Measurements from ENCODE around the gene UGT3A2. TPM values are rescaled to one million over a fixed set of nuclear protein-coding genes. Genes with fewer than 3 reads are reported as not detected.

UGT3A2 gene
- total RNA-seq, 2 donors from 2014 or later: not detected

- Histone ChIP-seq H3K27ac (no peak overlapping the region), H3K9me3 (no peaks in the 10 kb centered on the region), H3K4me1 (no peaks in the 10 kb centered on the region), H3K27me3 (no peaks in the 10 kb centered on the region), H3K4me3 (no peak overlapping the region), H3K9ac (ENCODE audit: low read depth in 2 of 2, low read length in 2 of 2) (no peak overlapping the region), H3K36me3 (no peaks in the 10 kb centered on the region)
- TF ChIP-seq CTCF (IDR thresholded peaks at IDR 0.05): no peak
- intact Hi-C loops (cut with DNase I): no loop called here
- no peak for DNase-seq
Observed at GRCh38 chr5:36049949-36050348, 16.7 kb downstream of the UGT3A2 start.

- Histone ChIP-seq H3K9me3 (no peaks in the 10 kb centered on the region), H3K9ac (ENCODE audit: low read depth in 2 of 2, low read length in 2 of 2) (no peak overlapping the region), H3K27ac (no peak overlapping the region), H3K4me1 (no peaks in the 10 kb centered on the region), H3K27me3 (no peaks in the 10 kb centered on the region), H3K4me3 (no peak overlapping the region), H3K36me3 (no peaks in the 10 kb centered on the region)
- intact Hi-C loops (cut with DNase I): no loop called here
- no peak for TF ChIP-seq CTCF (IDR thresholded peaks at IDR 0.05)
- DNase-seq: no peak
Observed at GRCh38 chr5:36047384-36048160, 19.1 kb downstream of the UGT3A2 start.

- Histone ChIP-seq H3K9ac (ENCODE audit: low read depth in 2 of 2, low read length in 2 of 2) (no peak overlapping the region), H3K27ac (no peak overlapping the region), H3K4me3 (no peak overlapping the region), H3K9me3 (no peaks in the 10 kb centered on the region), H3K4me1 (no peaks in the 10 kb centered on the region), H3K27me3 (no peaks in the 10 kb centered on the region), H3K36me3 (no peaks in the 10 kb centered on the region)
- intact Hi-C loops (cut with DNase I): no loop called here
- no peak for TF ChIP-seq CTCF (IDR thresholded peaks at IDR 0.05)
- DNase-seq: no peak
Observed at GRCh38 chr5:36045895-36046294, 20.8 kb downstream of the UGT3A2 start.

GRCh38 chr5:36041537-36041845, 25.2 kb downstream of the UGT3A2 start:
- DNase-seq: no peak
- no peak overlapping the region for H3K27ac ChIP-seq

GRCh38 chr5:36040651-36041536, 25.8 kb downstream of the UGT3A2 start:
- DNase-seq: no peak
- Histone ChIP-seq H3K27me3 (no peaks in the 10 kb centered on the region), H3K4me1 (no peaks in the 10 kb centered on the region), H3K4me3 (no peak overlapping the region), H3K36me3 (no peaks in the 10 kb centered on the region), H3K27ac (no peak overlapping the region), H3K9ac (ENCODE audit: low read depth in 2 of 2, low read length in 2 of 2) (no peak overlapping the region), H3K9me3 (no peaks in the 10 kb centered on the region)
- no peak for TF ChIP-seq CTCF (IDR thresholded peaks at IDR 0.05)
- intact Hi-C loops (cut with DNase I): no loop called here

More at GRCh38 chr5:36041537-36041845, 25.2 kb downstream of the UGT3A2 start:
- TF ChIP-seq CTCF (IDR thresholded peaks at IDR 0.05): no peak
- H3K4me3 ChIP-seq: no peak overlapping the region
- H3K9me3 ChIP-seq: no peaks in the 10 kb centered on the region
- no peaks in the 10 kb centered on the region for H3K36me3 ChIP-seq
- intact Hi-C loops (cut with DNase I): no loop called here
- no peaks in the 10 kb centered on the region for H3K4me1 ChIP-seq
- no peak overlapping the region for H3K9ac ChIP-seq (ENCODE audit: low read depth in 2 of 2, low read length in 2 of 2)
- H3K27me3 ChIP-seq: no peaks in the 10 kb centered on the region

All from colonic mucosa (tissue), 4 donors.